NT2/D1 (cell line): ENCODE measurements around the gene GPATCH2.

Experiments
- YY1 ChIP-seq: IDR thresholded peaks from 2 replicates; pipeline ENCODE4 v1.6.1; 2011; ENCODE audit not compliant: insufficient read length, insufficient read depth
- ZNF274 ChIP-seq: IDR thresholded peaks from 2 replicates; pipeline ENCODE4 v1.6.1; 2011; ENCODE audit warnings: mild to moderate bottlenecking, low read depth, low read length

DNA sequence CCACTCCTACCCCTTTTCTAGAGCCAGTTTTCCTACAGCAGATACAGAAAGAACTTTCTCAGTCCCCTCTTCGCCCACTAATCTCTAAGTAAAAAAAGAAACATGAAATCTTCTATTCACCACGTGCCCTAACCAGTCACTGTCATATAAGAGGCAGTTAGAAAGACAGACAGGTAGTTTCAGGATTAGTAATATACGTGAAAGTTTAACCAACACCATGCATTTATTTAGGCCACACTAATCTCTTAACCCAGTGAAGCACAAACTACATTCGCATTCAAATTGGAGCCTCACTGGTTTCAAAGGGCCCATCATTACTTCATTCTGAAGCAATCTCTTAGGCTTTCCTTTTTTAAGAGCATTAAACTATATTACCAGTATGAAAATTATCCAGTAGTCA is 10.1 kb downstream of the GPATCH2 start:
- no peak for TF ChIP-seq ZNF274
- no peak for TF ChIP-seq YY1
